Urinary bladder (tissue), 4 donors: ENCODE data around the gene TSPEAR. TPM values are rescaled to one million over a fixed set of nuclear protein-coding genes. Genes with fewer than 3 reads are reported as not detected.

Experiments used
- DNase-seq: peaks from one replicate; pipeline ENCODE4 v3.0.0-alpha.2; 2015; ENCODE audit errors: extremely low spot score
- H3K27ac ChIP-seq: one replicate; pipeline ENCODE4 v1.5.1; 2013; ENCODE audit warnings: low read depth, mild to moderate bottlenecking, moderate library complexity
- H3K36me3 ChIP-seq: one replicate; pipeline ENCODE4 v1.6.1; 2013; ENCODE audit warnings: mild to moderate bottlenecking, moderate library complexity; ENCODE audit not compliant: insufficient read depth
- H3K4me1 ChIP-seq: one replicate; pipeline ENCODE4 v1.6.1; 2013; ENCODE audit warnings: mild to moderate bottlenecking, moderate library complexity; ENCODE audit not compliant: insufficient read depth
- H3K4me3 ChIP-seq: one replicate; pipeline ENCODE4 v1.5.1; 2013; ENCODE audit warnings: low read depth, low read length
- WGBS: extraction: QIAGEN DNeasy Blood & Tissue Kit; methylation state at CpG from one replicate; pipeline ENCODE4 v1.1.7; 2013; 5-methylcytosine and 5-hydroxymethylcytosine counted together
- polyA plus RNA-seq: library from polyadenylated mRNA; stranded (reverse); fragments of 200-250 nt; gene quantifications from one replicate; pipeline ENCODE4 v1.2.3, GENCODE V29; 2013
- total RNA-seq: library from RNA; depleted of rRNA; stranded (reverse); fragments of >200 nt; gene quantifications from one replicate; pipeline ENCODE4 v1.2.3, GENCODE V29; 2014
- donor health status: healthy with polysubstance abuse.
- donor health status: healthy.

The TSPEAR gene
- total and polyA plus RNA-seq, 2 donors: 0.03 to 0.21 TPM

- H3K4me3 ChIP-seq: no peak overlapping the region
- no peak for DNase-seq
- WGBS: 47% methylated on average over 5 of the region's 5 CpGs
- no peak overlapping the region for H3K27ac ChIP-seq
- no peaks in the 10 kb centered on the region for H3K4me1 ChIP-seq
- H3K36me3 ChIP-seq: no peaks in the 10 kb centered on the region
These were observed 11.4 kb upstream of the TSPEAR start for GRCh38 chr21:44722731-44723130.

GRCh38 chr21:44720170-44720569, 8.8 kb upstream of the TSPEAR start:
- Histone ChIP-seq H3K4me3 (no peak overlapping the region), H3K36me3 (no peaks in the 10 kb centered on the region), H3K4me1 (no peaks in the 10 kb centered on the region), H3K27ac (no peak overlapping the region)
- WGBS: 54% methylated on average over 2 of the region's 2 CpGs
- no peak for DNase-seq

GRCh38 chr21:44718571-44718970, 7.2 kb upstream of the TSPEAR start:
- WGBS: 50% methylated on average over 6 of the region's 6 CpGs
- no peak for DNase-seq
- Histone ChIP-seq H3K36me3 (no peaks in the 10 kb centered on the region), H3K27ac (no peak overlapping the region), H3K4me1 (no peaks in the 10 kb centered on the region), H3K4me3 (no peak overlapping the region)

GRCh38 chr21:44718093-44718492, 6.7 kb upstream of the TSPEAR start:
- WGBS: 28% methylated on average over 2 of the region's 2 CpGs

GRCh38 chr21:44716984-44717383, 5.6 kb upstream of the TSPEAR start:
- Histone ChIP-seq H3K27ac (no peak overlapping the region), H3K36me3 (no peaks in the 10 kb centered on the region), H3K4me3 (no peak overlapping the region), H3K4me1 (no peaks in the 10 kb centered on the region)
- DNase-seq: no peak

More at GRCh38 chr21:44718093-44718492, 6.7 kb upstream of the TSPEAR start:
- no peaks in the 10 kb centered on the region for H3K36me3 ChIP-seq
- H3K4me1 ChIP-seq: no peaks in the 10 kb centered on the region
- no peak for DNase-seq
- no peak overlapping the region for H3K27ac ChIP-seq
- no peak overlapping the region for H3K4me3 ChIP-seq

- 9% methylated on average over 8 of the region's 8 CpGs for WGBS
- no peak for DNase-seq
- Histone ChIP-seq H3K4me1 (no peaks in the 10 kb centered on the region), H3K4me3 (no peak overlapping the region), H3K27ac (no peak overlapping the region), H3K36me3 (no peaks in the 10 kb centered on the region)
These were observed 3.5 kb upstream of the TSPEAR start for GRCh38 chr21:44714905-44715304.

GRCh38 chr21:44713846-44714245, 2.5 kb upstream of the TSPEAR start:
- H3K36me3 ChIP-seq: no peaks in the 10 kb centered on the region
- DNase-seq: no peak
- WGBS: 90% methylated on average over 10 of the region's 10 CpGs
- H3K4me3 ChIP-seq: no peak overlapping the region
- no peak overlapping the region for H3K27ac ChIP-seq
- no peaks in the 10 kb centered on the region for H3K4me1 ChIP-seq

- Histone ChIP-seq H3K36me3 (no peaks in the 10 kb centered on the region), H3K4me1 (no peaks in the 10 kb centered on the region), H3K4me3 (no peak overlapping the region), H3K27ac (no peak overlapping the region)
- DNase-seq: no peak
- 50% methylated on average over 9 of the region's 9 CpGs for WGBS
These were observed 1.8 kb upstream of the TSPEAR start for GRCh38 chr21:44713130-44713529.

GRCh38 chr21:44712203-44713028, 1.0 kb upstream of the TSPEAR start:
- no peaks in the 10 kb centered on the region for H3K36me3 ChIP-seq
- DNase-seq: no peak

GRCh38 chr21:44710756-44711326, 531 bp downstream of the TSPEAR start:
- no peak for DNase-seq
- H3K27ac ChIP-seq: no peak overlapping the region
- H3K4me3 ChIP-seq: no peak overlapping the region
- H3K36me3 ChIP-seq: no peaks in the 10 kb centered on the region
- no peaks in the 10 kb centered on the region for H3K4me1 ChIP-seq
- WGBS: 3% methylated on average over 20 of the region's 20 CpGs

More at GRCh38 chr21:44712203-44713028, 1.0 kb upstream of the TSPEAR start:
- WGBS: 16% methylated on average over 22 of the region's 22 CpGs
- no peak overlapping the region for H3K27ac ChIP-seq
- no peak overlapping the region for H3K4me3 ChIP-seq
- H3K4me1 ChIP-seq: no peaks in the 10 kb centered on the region

GRCh38 chr21:44710294-44710665, 1.1 kb downstream of the TSPEAR start:
- Histone ChIP-seq H3K27ac (no peak overlapping the region), H3K36me3 (no peaks in the 10 kb centered on the region), H3K4me3 (no peak overlapping the region), H3K4me1 (no peaks in the 10 kb centered on the region)
- WGBS: 3% methylated on average over 17 of the region's 17 CpGs
- no peak for DNase-seq

- WGBS: under 1% methylated on average over 45 of the region's 45 CpGs
- Histone ChIP-seq H3K36me3 (no peaks in the 10 kb centered on the region), H3K4me1 (no peaks in the 10 kb centered on the region), H3K27ac (no peak overlapping the region), H3K4me3 (no peak overlapping the region)
- no peak for DNase-seq
These were observed 1.7 kb downstream of the TSPEAR start for GRCh38 chr21:44709426-44710293.

GRCh38 chr21:44708866-44709425, 2.4 kb downstream of the TSPEAR start:
- Histone ChIP-seq H3K27ac (no peak overlapping the region), H3K4me1 (no peaks in the 10 kb centered on the region), H3K36me3 (no peaks in the 10 kb centered on the region), H3K4me3 (no peak overlapping the region)
- DNase-seq: no peak
- 3% methylated on average over 25 of the region's 25 CpGs for WGBS
